Ovary (tissue), 9 donors: Measurements from ENCODE around the gene CCDC169. TPM values are rescaled to one million over a fixed set of nuclear protein-coding genes. Genes with fewer than 3 reads are reported as not detected.
"Not testable (repeated sequence)": the region's sequence is repeated elsewhere in the genome, so short reads cannot be mapped to it uniquely, and the experiment has no call there.

Experiments
- DNase-seq, 5 donors: peaks; one replicate each; pipeline ENCODE4 v3.0.0-alpha.2; 2019 to 2020
- H3K27ac ChIP-seq, 2 donors: fragments of 200-600 bp; one replicate each; pipeline versions ENCODE4 v1.5.1 to v1.8.0; 2019 to 2022
- H3K27me3 ChIP-seq: fragments of 200-600 bp; one replicate; pipeline ENCODE4 v1.8.0; 2022
- H3K36me3 ChIP-seq: fragments of 200-600 bp; sonication (generic); one replicate; pipeline ENCODE4 v1.5.1; 2019
- H3K4me1 ChIP-seq: one replicate; pipeline ENCODE4 v1.8.1; 2013; ENCODE audit warnings: mild to moderate bottlenecking, moderate library complexity; ENCODE audit not compliant: insufficient read depth
- H3K4me3 ChIP-seq: fragments of 200-600 bp; sonication (generic); one replicate; pipeline ENCODE4 v1.5.1; 2017
- H3K9me3 ChIP-seq, 2 donors: fragments of 200-600 bp in 1 of 2; sonication (generic) in 1 of 2; one replicate each; pipeline versions ENCODE4 v1.5.1 to v1.8.1; 2013 to 2019; ENCODE audit warnings: mild to moderate bottlenecking in 1 of 2, moderate library complexity in 1 of 2
- CTCF ChIP-seq, 3 donors: fragments of 450-650 bp in 2 of 3; fragments of 200-600 bp in 1 of 3; IDR thresholded peaks; one replicate each; pipeline versions ENCODE4 v1.5.1 to v1.8.0; 2016 to 2022; ENCODE audit warnings: antibody characterized with exemption in 3 of 3, mild to moderate bottlenecking in 1 of 3
- EP300 ChIP-seq: sonication (generic); formaldehyde crosslinking; IDR thresholded peaks from one replicate; pipeline ENCODE4 v1.6.1; 2017; ENCODE audit warnings: antibody characterized with exemption
- POLR2A ChIP-seq: fragments of 450-650 bp; IDR thresholded peaks from one replicate; pipeline ENCODE4 v1.6.1; 2017; ENCODE audit warnings: antibody characterized with exemption, mild to moderate bottlenecking, moderate library complexity
- WGBS, 3 donors: extraction: QIAGEN DNeasy Blood & Tissue Kit in 1 of 3; methylation state at CpG; one replicate each; pipeline versions ENCODE4 v1.1.5 to v1.1.7; 2013 to 2017; 5-methylcytosine and 5-hydroxymethylcytosine counted together
- intact Hi-C, 4 donors: fragments of 100-400 bp; cut with DNase I; formaldehyde crosslinking; loops; one replicate each; pipeline versions ENCODE4 v1.11.0 to v1.15.1; 2022 to 2023
- polyA plus RNA-seq, 2 donors: library from polyadenylated mRNA; stranded (reverse); fragments of 200-250 nt in 1 of 2; fragments of 350-450 nt in 1 of 2; fragmentation: Illumina TruSeq in 1 of 2; extraction: RNeasy Lipid Tissue Mini Kit (QIAGEN cat#74804) in 1 of 2; gene quantifications; one replicate each; pipeline ENCODE4 v1.2.3, GENCODE V29; 2013 to 2014
- total RNA-seq, 7 donors: library from RNA; depleted of rRNA in 2 of 7; stranded (reverse); fragments of >200 nt in 2 of 7; fragmentation: NEBNext Ultra II Directional in 3 of 7; extraction: Animal tissue kit (Norgen Biotek cat#: 25700) in 3 of 7; gene quantifications; one replicate each; pipeline versions ENCODE4 v1.1.0 to v1.2.4, GENCODE V29; 2016 to 2023
- donor health status: DM: no; HTN: no; CAD: no; lungs with moderate emphysema.
- donor health status: DM: no; HTN: no; CAD: no.
- donor health status: Bipolar disorder and iron deficiency.
- donor health status: DM: yes; HTN: yes; CAD: no.
- donor health status: DM: no; HTN: no; CAD: no.
- donor health status: DM: yes; HTN: yes; CAD: no.

CCDC169 gene
- total and polyA plus RNA-seq, 9 donors: 0.24 to 2.7 (median 0.97) TPM; not detected in 1

DNA sequence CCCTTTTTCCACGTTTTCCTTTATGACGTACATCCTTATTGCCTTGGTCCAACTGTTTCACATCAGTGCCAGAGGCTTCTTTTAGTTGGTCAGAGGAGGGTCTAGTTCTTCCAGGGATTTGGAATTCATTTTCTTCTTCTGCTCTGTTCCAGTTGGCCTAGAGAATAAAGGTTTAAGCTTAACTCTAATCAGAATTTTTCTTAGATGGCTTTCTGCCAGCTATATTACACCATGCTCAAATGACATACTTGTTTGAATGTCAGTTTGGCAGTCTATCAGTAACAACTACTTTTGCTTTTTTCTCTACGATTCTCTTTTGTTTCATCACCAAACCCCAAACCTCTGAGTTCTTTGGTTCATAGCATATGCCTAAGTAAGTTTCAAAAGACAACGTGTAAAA lies 31.7 kb upstream of the CCDC169 start:
- Histone ChIP-seq H3K27ac (no peak overlapping the region), H3K9me3 (no peaks in the 10 kb centered on the region), H3K4me1 (peaks cover 4% of the 10 kb centered on the region), H3K36me3 (no peaks in the 10 kb centered on the region), H3K4me3 (no peak overlapping the region), H3K27me3 (no peaks in the 10 kb centered on the region)
- no peak for TF ChIP-seq POLR2A
- TF ChIP-seq EP300: no peak
- TF ChIP-seq CTCF (IDR thresholded peaks at IDR 0.05): no peak
- DNase-seq: no peak
- intact Hi-C loops: no loop called here
- WGBS, 3 donors: 64 to 74% (median 67%) methylated on average over 4 of the region's 4 CpGs

DNA sequence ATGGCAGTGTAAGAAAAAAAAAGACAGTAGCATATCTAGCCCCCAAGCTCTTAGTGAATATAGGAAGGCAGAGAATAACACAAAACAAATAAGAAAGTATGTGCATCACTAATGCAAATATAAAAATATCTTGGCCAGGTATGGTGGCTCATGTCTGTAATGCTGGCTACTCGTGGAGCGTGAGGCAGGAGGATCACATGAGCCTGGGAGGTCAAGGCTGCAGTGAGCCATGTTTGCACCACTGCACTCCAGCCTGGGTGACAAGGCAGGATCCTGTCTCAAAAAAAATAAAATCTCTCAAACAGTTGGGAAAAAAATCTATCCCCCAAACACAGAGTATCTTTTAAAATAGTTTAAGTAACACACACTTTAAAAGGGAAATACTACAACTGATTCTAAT lies 31.2 kb upstream of the CCDC169 start:
- intact Hi-C loops: no loop called here

GRCh38 chr13:36325912-36326311 lies 28.3 kb upstream of the CCDC169 start:
- no peak for DNase-seq
- no peaks in the 10 kb centered on the region for H3K9me3 ChIP-seq
- intact Hi-C loops: no loop called here
- H3K27me3 ChIP-seq: no peaks in the 10 kb centered on the region
- H3K36me3 ChIP-seq: no peaks in the 10 kb centered on the region
- TF ChIP-seq EP300: no peak
- no peak for TF ChIP-seq POLR2A
- TF ChIP-seq CTCF (IDR thresholded peaks at IDR 0.05): no peak
- H3K4me1 ChIP-seq: peaks cover 2% of the 10 kb centered on the region
- WGBS, 3 donors: 81 to 90% (median 88%) methylated on average over 1 of the region's 1 CpG
- no peak overlapping the region for H3K27ac ChIP-seq
- H3K4me3 ChIP-seq: no peak overlapping the region

More for the DNA sequence above, 31.2 kb upstream of the CCDC169 start:
- no peaks in the 10 kb centered on the region for H3K9me3 ChIP-seq
- no peak for TF ChIP-seq POLR2A
- no peak for TF ChIP-seq EP300
- TF ChIP-seq CTCF (IDR thresholded peaks at IDR 0.05): no peak
- H3K36me3 ChIP-seq: no peaks in the 10 kb centered on the region
- no peak overlapping the region for H3K4me3 ChIP-seq
- H3K4me1 ChIP-seq: peaks cover 3% of the 10 kb centered on the region
- H3K27me3 ChIP-seq: no peaks in the 10 kb centered on the region
- no peak for DNase-seq
- no peak overlapping the region for H3K27ac ChIP-seq
- 69 to 84% (median 74%) methylated on average over 2 of the region's 2 CpGs for WGBS, 3 donors

GRCh38 chr13:36324881-36325280 lies 27.3 kb upstream of the CCDC169 start:
- H3K27ac ChIP-seq, H3K9me3 ChIP-seq, H3K36me3 ChIP-seq, H3K4me1 ChIP-seq, DNase-seq, H3K4me3 ChIP-seq, intact Hi-C loops, H3K27me3 ChIP-seq: not testable (repeated sequence)
- 85 to 91% (median 86%) methylated on average over 5 of the region's 5 CpGs for whole genome bisulfite sequencing, 3 donors

GRCh38 chr13:36323951-36324566 lies 26.4 kb upstream of the CCDC169 start:
- TF ChIP-seq CTCF (IDR thresholded peaks at IDR 0.05) (no peak), EP300 (no peak), POLR2A (no peak)
- DNase-seq: no peak
- WGBS, 3 donors: 97 to 100% (median 97%) methylated on average over 1 of the region's 1 CpG
- Histone ChIP-seq H3K27me3 (no peaks in the 10 kb centered on the region), H3K9me3 (no peaks in the 10 kb centered on the region), H3K36me3 (no peaks in the 10 kb centered on the region), H3K4me3 (no peak overlapping the region), H3K4me1 (no peaks in the 10 kb centered on the region), H3K27ac (no peak overlapping the region)
- intact Hi-C loops: no loop called here
